Ovary (tissue), 9 donors: ENCODE results near the gene ASIC1. TPM values are rescaled to one million over a fixed set of nuclear protein-coding genes. Genes with fewer than 3 reads are reported as not detected.
A peak's percentile ranks its signal among the peaks of the same experiment; 100 is the strongest.

Source experiments
- DNase-seq, 5 donors: peaks; one replicate each; pipeline ENCODE4 v3.0.0-alpha.2; 2019 to 2020
- H3K27ac ChIP-seq, 2 donors: fragments of 200-600 bp; one replicate each; pipeline versions ENCODE4 v1.5.1 to v1.8.0; 2019 to 2022
- H3K27me3 ChIP-seq: fragments of 200-600 bp; one replicate; pipeline ENCODE4 v1.8.0; 2022
- H3K36me3 ChIP-seq: fragments of 200-600 bp; sonication (generic); one replicate; pipeline ENCODE4 v1.5.1; 2019
- H3K4me1 ChIP-seq: one replicate; pipeline ENCODE4 v1.8.1; 2013; ENCODE audit warnings: mild to moderate bottlenecking, moderate library complexity; ENCODE audit not compliant: insufficient read depth
- H3K4me3 ChIP-seq: fragments of 200-600 bp; sonication (generic); one replicate; pipeline ENCODE4 v1.5.1; 2017
- H3K9me3 ChIP-seq, 2 donors: fragments of 200-600 bp in 1 of 2; sonication (generic) in 1 of 2; one replicate each; pipeline versions ENCODE4 v1.5.1 to v1.8.1; 2013 to 2019; ENCODE audit warnings: mild to moderate bottlenecking in 1 of 2, moderate library complexity in 1 of 2
- CTCF ChIP-seq, 3 donors: fragments of 450-650 bp in 2 of 3; fragments of 200-600 bp in 1 of 3; IDR thresholded peaks; one replicate each; pipeline versions ENCODE4 v1.5.1 to v1.8.0; 2016 to 2022; ENCODE audit warnings: antibody characterized with exemption in 3 of 3, mild to moderate bottlenecking in 1 of 3
- EP300 ChIP-seq: sonication (generic); formaldehyde crosslinking; IDR thresholded peaks from one replicate; pipeline ENCODE4 v1.6.1; 2017; ENCODE audit warnings: antibody characterized with exemption
- POLR2A ChIP-seq: fragments of 450-650 bp; IDR thresholded peaks from one replicate; pipeline ENCODE4 v1.6.1; 2017; ENCODE audit warnings: antibody characterized with exemption, mild to moderate bottlenecking, moderate library complexity
- WGBS, 3 donors: extraction: QIAGEN DNeasy Blood & Tissue Kit in 1 of 3; methylation state at CpG; one replicate each; pipeline versions ENCODE4 v1.1.5 to v1.1.7; 2013 to 2017; 5-methylcytosine and 5-hydroxymethylcytosine counted together
- intact Hi-C, 4 donors: fragments of 100-400 bp; cut with DNase I; formaldehyde crosslinking; loops; one replicate each; pipeline versions ENCODE4 v1.11.0 to v1.15.1; 2022 to 2023
- polyA plus RNA-seq, 2 donors: library from polyadenylated mRNA; stranded (reverse); fragments of 200-250 nt in 1 of 2; fragments of 350-450 nt in 1 of 2; fragmentation: Illumina TruSeq in 1 of 2; extraction: RNeasy Lipid Tissue Mini Kit (QIAGEN cat#74804) in 1 of 2; gene quantifications; one replicate each; pipeline ENCODE4 v1.2.3, GENCODE V29; 2013 to 2014
- total RNA-seq, 7 donors: library from RNA; depleted of rRNA in 2 of 7; stranded (reverse); fragments of >200 nt in 2 of 7; fragmentation: NEBNext Ultra II Directional in 3 of 7; extraction: Animal tissue kit (Norgen Biotek cat#: 25700) in 3 of 7; gene quantifications; one replicate each; pipeline versions ENCODE4 v1.1.0 to v1.2.4, GENCODE V29; 2016 to 2023
- donor health status: DM: no; HTN: no; CAD: no; lungs with moderate emphysema.
- donor health status: DM: no; HTN: no; CAD: no.
- donor health status: Bipolar disorder and iron deficiency.
- donor health status: DM: yes; HTN: yes; CAD: no.
- donor health status: DM: no; HTN: no; CAD: no.
- donor health status: DM: yes; HTN: yes; CAD: no.

The ASIC1 gene
- total and polyA plus RNA-seq, 9 donors, result 0.12 to 4.1 (median 0.69) TPM

- 2 to 7% (median 4%) methylated on average over 35 to 37 of the region's 37 CpGs for WGBS, 3 donors
- no peaks in the 10 kb centered on the region for H3K27me3 ChIP-seq
- no peaks in the 10 kb centered on the region for H3K36me3 ChIP-seq
- H3K9me3 ChIP-seq, result no peaks in the 10 kb centered on the region
- peaks cover 2% of the 10 kb centered on the region for H3K4me1 ChIP-seq
- intact Hi-C loops, result loop anchor here in 3 of 4 donors (5.0 to 10.0 kb wide), 3 partner anchors 78 to 186 kb away; partner anchors contain the start of genes AQP5 (in 1 of the 3) and AQP6 (in 1 of the 3)
- H3K4me3 ChIP-seq, result peak overlapping the region; percentile 24
- no peak for TF ChIP-seq CTCF (IDR thresholded peaks at IDR 0.05)
- no peak for TF ChIP-seq EP300
- no peak for TF ChIP-seq POLR2A
- peak overlapping the region in 1 of 2 donors; percentile 59 for H3K27ac ChIP-seq
- peak; percentile 75 to 87 (median 79) for DNase-seq
Observed at GRCh38 chr12:50050410-50051098, 6.8 kb upstream of the ASIC1 start.

GRCh38 chr12:50051101-50051806, 6.1 kb upstream of the ASIC1 start:
- no peaks in the 10 kb centered on the region for H3K9me3 ChIP-seq
- H3K4me3 ChIP-seq, result no peak overlapping the region
- no peaks in the 10 kb centered on the region for H3K27me3 ChIP-seq
- H3K36me3 ChIP-seq, result no peaks in the 10 kb centered on the region
- H3K4me1 ChIP-seq, result peaks cover 5% of the 10 kb centered on the region
- H3K27ac ChIP-seq, result peak overlapping the region in 1 of 2 donors; percentile 59
- TF ChIP-seq EP300 (no peak), POLR2A (no peak), CTCF (IDR thresholded peaks at IDR 0.05) (no peak)
- DNase-seq, result peak in 1 of 5 donors; percentile 23
- intact Hi-C loops, result loop anchor here in 3 of 4 donors (5.0 to 10.0 kb wide), 3 partner anchors 79 to 186 kb away; partner anchors contain the start of genes AQP5 (in 1 of the 3) and AQP6 (in 1 of the 3)
- WGBS, 3 donors, result 65 to 69% (median 66%) methylated on average over 14 of the region's 14 CpGs

GRCh38 chr12:50052544-50052943, 4.9 kb upstream of the ASIC1 start:
- Histone ChIP-seq H3K4me1 (peaks cover 10% of the 10 kb centered on the region), H3K9me3 (no peaks in the 10 kb centered on the region), H3K27me3 (no peaks in the 10 kb centered on the region), H3K27ac (no peak overlapping the region), H3K4me3 (no peak overlapping the region), H3K36me3 (no peaks in the 10 kb centered on the region)
- TF ChIP-seq EP300, result no peak
- TF ChIP-seq CTCF (IDR thresholded peaks at IDR 0.05), result no peak
- no peak for TF ChIP-seq POLR2A
- intact Hi-C loops, result loop anchor here in 3 of 4 donors (5.0 to 10.0 kb wide), 3 partner anchors 80 to 188 kb away; partner anchors contain the start of genes AQP5 (in 1 of the 3) and AQP6 (in 1 of the 3)
- DNase-seq, result no peak

GRCh38 chr12:50052964-50053363, 4.4 kb upstream of the ASIC1 start:
- Histone ChIP-seq H3K9me3 (no peaks in the 10 kb centered on the region), H3K27me3 (no peaks in the 10 kb centered on the region), H3K36me3 (no peaks in the 10 kb centered on the region), H3K27ac (no peak overlapping the region), H3K4me3 (no peak overlapping the region), H3K4me1 (peaks cover 10% of the 10 kb centered on the region)
- DNase-seq, result no peak
- intact Hi-C loops, result loop anchor here in 3 of 4 donors (5.0 to 10.0 kb wide), 3 partner anchors 81 to 188 kb away; partner anchors contain the start of genes AQP5 (in 1 of the 3) and AQP6 (in 1 of the 3)
- no peak for TF ChIP-seq EP300
- TF ChIP-seq POLR2A, result no peak
- WGBS, 3 donors, result 74 to 87% (median 79%) methylated on average over 7 of the region's 7 CpGs
